HepG2 (cell line): ENCODE results near the gene IGHMBP2. TPM values are rescaled to one million over a fixed set of nuclear protein-coding genes. Genes with fewer than 3 reads are reported as not detected.

Experiments
- ATAC-seq: fragments of 200-7000 bp; cut with Tn5 transposase; 3 replicates; pipeline ENCODE4 v1.9.1; 2020; ENCODE audit warnings: mild to moderate bottlenecking, moderate library complexity
- BruUV-seq: library from RNA; stranded (reverse); fragments of 400-500 nt; replicated peaks from 2 replicates; lab custom pipeline; 2021; lab: Mats Ljungman, UMichigan
- CTCF ChIA-PET: fragments of 300-600 bp; formaldehyde crosslinking; extraction: SDS; loops from one replicate; lab custom pipeline; 2021; ENCODE audit warnings: low total read pairs, inconsistent platforms, low intra/inter-chr PET ratio; lab: Yijun Ruan, JAX
- POLR2A ChIA-PET: fragments of 350-600 bp; sonication (Branson Sonifier 250); formaldehyde crosslinking; loops from one replicate; lab custom pipeline; 2020; ENCODE audit warnings: antibody characterized with exemption, inconsistent platforms; lab: Yijun Ruan, JAX
- DNase-seq: peaks from one replicate; pipeline ENCODE4 v3.0.0-alpha.2; 2015; ENCODE audit warnings: low spot score
- FAIRE-seq: peaks from 3 replicates; lab custom pipeline; 2011; peaks lifted over from hg19 to GRCh38; lab: Jason Lieb, UNC
- H2AFZ ChIP-seq: one replicate; pipeline ENCODE4 v1.6.1; 2011; ENCODE audit warnings: low read length, inconsistent platforms
- H3K27ac ChIP-seq: fragments of 300-600 bp; 3 replicates; pipeline ENCODE4 v1.8.0; 2011; ENCODE audit warnings: mixed run types, mild to moderate bottlenecking, mixed read lengths, low read length, inconsistent platforms; ENCODE audit not compliant: insufficient read depth; ENCODE audit errors: extremely low read length
- H3K27me3 ChIP-seq, 2 experiments: fragments of 200-600 bp in 1 of 2; 2 replicates in 1 of 2; 3 replicates in 1 of 2; pipeline versions ENCODE4 v1.6.0 to v1.8.0; 2011; ENCODE audit warnings: low read length in 2 of 2, mild to moderate bottlenecking in 2 of 2, moderate library complexity in 2 of 2, inconsistent platforms in 1 of 2; ENCODE audit not compliant: insufficient read depth in 2 of 2, control insufficient read depth in 1 of 2
- H3K36me3 ChIP-seq, 2 experiments: fragments of 200-600 bp in 1 of 2; replicated peaks in 1 of 2; 2 replicates in 1 of 2; 3 replicates in 1 of 2; pipeline versions ENCODE4 v1.5.1 to v1.8.0; 2011; ENCODE audit warnings: low read length in 2 of 2, inconsistent platforms in 1 of 2; ENCODE audit not compliant: insufficient read depth in 2 of 2, control insufficient read depth in 1 of 2
- H3K4me1 ChIP-seq: 2 replicates; pipeline ENCODE4 v1.5.1; 2012; ENCODE audit warnings: low read length, inconsistent platforms; ENCODE audit not compliant: insufficient read depth
- H3K4me2 ChIP-seq: 2 replicates; pipeline ENCODE4 v1.6.0; 2011; ENCODE audit warnings: low read depth, low read length, inconsistent platforms
- H3K4me3 ChIP-seq, 3 experiments: fragments of 200-600 bp in 1 of 3; sonication (generic), shearing (Covaris generic) in 1 of 3; replicated peaks in 1 of 3; 2 replicates each; pipeline ENCODE4 v1.5.1; 2011 to 2016; ENCODE audit warnings: low read length in 3 of 3, inconsistent platforms in 2 of 3, low read depth in 2 of 3, mild to moderate bottlenecking in 2 of 3, control low read depth in 1 of 3, mixed read lengths in 1 of 3; ENCODE audit not compliant: insufficient read depth in 1 of 3
- H3K79me2 ChIP-seq: one replicate; pipeline ENCODE4 v1.6.1; 2011; ENCODE audit warnings: low read length, inconsistent platforms; ENCODE audit not compliant: insufficient read depth
- H3K9ac ChIP-seq: 2 replicates; pipeline ENCODE4 v1.6.0; 2011; ENCODE audit warnings: mild to moderate bottlenecking, low read depth, low read length, inconsistent platforms; ENCODE audit not compliant: insufficient read depth
- H3K9me3 ChIP-seq: 2 replicates; pipeline ENCODE4 v1.5.1; 2012; ENCODE audit warnings: mild to moderate bottlenecking, low read length
- H4K20me1 ChIP-seq: 2 replicates; pipeline ENCODE4 v1.6.0; 2011; ENCODE audit warnings: inconsistent platforms, mild to moderate bottlenecking, low read length, moderate library complexity; ENCODE audit not compliant: insufficient read depth
- BRD4 ChIP-seq: sonication (generic); formaldehyde crosslinking; IDR thresholded peaks from 2 replicates; pipeline ENCODE4 v1.4.0; 2020; ENCODE audit warnings: missing genetic modification reagents
- HMG20B ChIP-seq: conservative IDR thresholded peaks from 2 replicates; pipeline ENCODE4 v1.6.1; 2016; ENCODE audit warnings: missing genetic modification reagents, missing compliant biosample characterization
- KLF13 ChIP-seq: sonication (generic); formaldehyde crosslinking; IDR thresholded peaks from 2 replicates; pipeline ENCODE4 v1.4.0; 2020; ENCODE audit warnings: mild to moderate bottlenecking, missing genetic modification reagents
- MXI1 ChIP-seq: IDR thresholded peaks from 3 replicates; pipeline ENCODE4 v1.6.1; 2012; ENCODE audit warnings: low read depth, low read length, inconsistent platforms, borderline replicate concordance
- ZFX ChIP-seq: sonication (generic); formaldehyde crosslinking; IDR thresholded peaks from 2 replicates; pipeline ENCODE4 v1.4.0; 2020; ENCODE audit warnings: mild to moderate bottlenecking, low read depth, missing genetic modification reagents, moderate library complexity
- ZNF12 ChIP-seq: sonication (generic); formaldehyde crosslinking; IDR thresholded peaks from 2 replicates; pipeline ENCODE4 v1.5.0; 2020; ENCODE audit warnings: missing genetic modification reagents
- ZNF644 ChIP-seq: IDR thresholded peaks from 2 replicates; pipeline ENCODE4 v1.6.1; 2016; ENCODE audit warnings: low read depth
- WGBS: methylation state at CpG from one replicate; pipeline ENCODE4 v1.1.6; 2017; ENCODE audit warnings: low lambda C conversion rate; 5-methylcytosine and 5-hydroxymethylcytosine counted together
- in situ Hi-C: cut with HindIII; loops from 2 replicates; pipeline ENCODE4 v1.10.0; 2017; ENCODE audit warnings: low pct_unique_long_range_greater_than_20kb; ENCODE audit not compliant: extremely low pct_ligation_motif_present
- intact Hi-C: fragments of 100-400 bp; cut with micrococcal nuclease; formaldehyde crosslinking; loops from one replicate; pipeline ENCODE4 v1.10.0; 2022; ENCODE audit not compliant: unreplicated experiment
- polyA plus RNA-seq, 8 experiments: library from polyadenylated mRNA; depleted of rRNA in 3 of 8; stranded (reverse) in 7 of 8; unstranded in 1 of 8; fragments of >200 nt; fragmentation: Illumina TruSeq in 4 of 8; extraction: Trizol in 4 of 8; gene quantifications; 2 replicates each; pipeline versions ENCODE4 v1.2.1 to v1.2.3, GENCODE V29; 2011 to 2016; ENCODE audit warnings: low read depth in 4 of 8, missing spikeins in 1 of 8, mixed read lengths in 1 of 8; ENCODE audit not compliant: insufficient read depth in 1 of 8
- total RNA-seq, 5 experiments: library from RNA; depleted of rRNA; stranded (reverse); fragments of >200 nt; fragmentation: Illumina TruSeq; extraction: Trizol; gene quantifications; 2 replicates each; pipeline ENCODE4 v1.2.3, GENCODE V29; 2016; ENCODE audit warnings: low read depth in 1 of 5
- TF ChIP-seq, protein P1 (sequence below): sonication (generic); formaldehyde crosslinking; IDR thresholded peaks from 2 replicates; pipeline ENCODE4 v1.8.1; 2023; ENCODE audit warnings: mild to moderate bottlenecking, missing genetic modification reagents
- TF ChIP-seq, protein P2 (sequence below): sonication (generic); formaldehyde crosslinking; IDR thresholded peaks from 2 replicates; pipeline ENCODE4 v1.4.0; 2020; ENCODE audit warnings: missing genetic modification reagents
- TF ChIP-seq, protein P3 (sequence below): sonication (generic); formaldehyde crosslinking; IDR thresholded peaks from 2 replicates; pipeline ENCODE4 v1.5.0; 2020; ENCODE audit warnings: mild to moderate bottlenecking, missing genetic modification reagents
- TF ChIP-seq, protein P4 (sequence below): sonication (generic); formaldehyde crosslinking; conservative IDR thresholded peaks from 2 replicates; pipeline ENCODE4 v1.4.0; 2020; ENCODE audit warnings: missing genetic modification reagents

IGHMBP2 gene
- total and polyA plus RNA-seq, 2 of the 13 experiments (the other 11 are each of a cell fraction or from before 2014, with no cell fraction given), result 8.9 to 9.9 TPM

DNA sequence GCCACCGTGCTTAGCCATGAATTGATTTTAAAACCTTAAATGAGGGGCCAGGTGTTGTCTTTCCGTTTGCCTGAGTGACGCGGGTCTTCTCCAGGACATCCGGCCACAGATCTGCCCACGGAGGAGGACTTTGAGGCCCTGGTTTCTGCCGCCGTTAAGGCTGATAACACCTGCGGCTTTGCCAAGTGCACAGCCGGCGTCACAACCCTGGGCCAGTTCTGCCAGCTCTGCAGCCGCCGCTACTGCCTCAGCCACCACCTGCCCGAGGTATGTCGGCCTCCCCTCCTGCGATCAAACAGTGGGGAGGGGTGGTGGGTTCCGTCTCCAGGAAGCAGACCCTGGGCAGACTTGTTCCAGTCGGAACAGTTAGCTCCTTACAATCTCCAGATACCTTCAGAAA, 34.4 kb downstream of the IGHMBP2 start (continued):
- TF ChIP-seq ZNF12 (CRISPR knock-in tag) (no peak), BRD4 (CRISPR knock-in tag) (no peak)

DNA sequence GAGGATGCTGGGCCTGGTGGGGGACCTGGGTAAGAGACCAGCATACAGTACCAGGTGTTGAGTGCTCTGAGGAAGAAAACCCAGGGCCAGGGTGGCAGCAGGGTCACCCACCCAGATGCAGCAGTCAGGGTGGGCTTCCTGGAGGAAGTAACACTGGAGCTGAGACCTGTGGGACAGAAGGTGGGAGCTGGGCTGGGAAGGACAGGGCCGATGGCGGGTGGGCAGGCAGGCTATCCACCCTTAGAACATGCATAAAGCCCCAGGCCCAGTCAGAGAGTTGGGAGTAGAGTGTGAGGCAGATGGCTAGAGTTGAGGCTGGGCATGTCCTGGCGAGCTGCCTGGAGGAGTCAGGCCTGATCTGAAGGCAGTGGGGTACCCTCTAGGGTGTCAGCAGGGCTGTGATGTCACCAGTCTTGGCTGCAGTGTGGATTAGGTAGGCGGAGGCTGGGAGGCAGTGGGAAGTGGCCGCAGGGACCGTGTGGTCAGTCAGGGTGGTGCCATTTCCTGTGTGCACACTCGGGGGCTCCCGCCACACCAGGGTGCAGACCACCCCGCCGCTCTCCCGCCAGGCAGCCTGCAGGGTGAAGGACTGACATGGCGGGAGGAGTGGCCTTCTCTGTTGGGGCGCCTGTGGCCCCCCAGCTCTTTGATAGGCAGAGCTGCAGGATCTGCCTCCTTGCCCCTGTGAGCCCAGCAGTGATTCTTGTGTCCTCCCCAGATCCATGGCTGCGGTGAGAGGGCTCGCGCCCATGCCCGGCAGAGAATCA, 35.3 kb downstream of the IGHMBP2 start:
- no peak for FAIRE-seq
- intact Hi-C loops, result no loop called here
- TF ChIP-seq MXI1 (no peak), ZFX (no peak), KLF13 (CRISPR knock-in tag) (no peak), ZNF644 (CRISPR knock-in tag) (no peak), HMG20B (CRISPR knock-in tag) (no peak)
- TF ChIP-seq, protein P1, sequence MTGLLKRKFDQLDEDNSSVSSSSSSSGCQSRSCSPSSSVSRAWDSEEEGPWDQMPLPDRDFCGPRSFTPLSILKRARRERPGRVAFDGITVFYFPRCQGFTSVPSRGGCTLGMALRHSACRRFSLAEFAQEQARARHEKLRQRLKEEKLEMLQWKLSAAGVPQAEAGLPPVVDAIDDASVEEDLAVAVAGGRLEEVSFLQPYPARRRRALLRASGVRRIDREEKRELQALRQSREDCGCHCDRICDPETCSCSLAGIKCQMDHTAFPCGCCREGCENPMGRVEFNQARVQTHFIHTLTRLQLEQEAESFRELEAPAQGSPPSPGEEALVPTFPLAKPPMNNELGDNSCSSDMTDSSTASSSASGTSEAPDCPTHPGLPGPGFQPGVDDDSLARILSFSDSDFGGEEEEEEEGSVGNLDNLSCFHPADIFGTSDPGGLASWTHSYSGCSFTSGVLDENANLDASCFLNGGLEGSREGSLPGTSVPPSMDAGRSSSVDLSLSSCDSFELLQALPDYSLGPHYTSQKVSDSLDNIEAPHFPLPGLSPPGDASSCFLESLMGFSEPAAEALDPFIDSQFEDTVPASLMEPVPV (CRISPR knock-in tag), result no peak
- TF ChIP-seq, protein P2, sequence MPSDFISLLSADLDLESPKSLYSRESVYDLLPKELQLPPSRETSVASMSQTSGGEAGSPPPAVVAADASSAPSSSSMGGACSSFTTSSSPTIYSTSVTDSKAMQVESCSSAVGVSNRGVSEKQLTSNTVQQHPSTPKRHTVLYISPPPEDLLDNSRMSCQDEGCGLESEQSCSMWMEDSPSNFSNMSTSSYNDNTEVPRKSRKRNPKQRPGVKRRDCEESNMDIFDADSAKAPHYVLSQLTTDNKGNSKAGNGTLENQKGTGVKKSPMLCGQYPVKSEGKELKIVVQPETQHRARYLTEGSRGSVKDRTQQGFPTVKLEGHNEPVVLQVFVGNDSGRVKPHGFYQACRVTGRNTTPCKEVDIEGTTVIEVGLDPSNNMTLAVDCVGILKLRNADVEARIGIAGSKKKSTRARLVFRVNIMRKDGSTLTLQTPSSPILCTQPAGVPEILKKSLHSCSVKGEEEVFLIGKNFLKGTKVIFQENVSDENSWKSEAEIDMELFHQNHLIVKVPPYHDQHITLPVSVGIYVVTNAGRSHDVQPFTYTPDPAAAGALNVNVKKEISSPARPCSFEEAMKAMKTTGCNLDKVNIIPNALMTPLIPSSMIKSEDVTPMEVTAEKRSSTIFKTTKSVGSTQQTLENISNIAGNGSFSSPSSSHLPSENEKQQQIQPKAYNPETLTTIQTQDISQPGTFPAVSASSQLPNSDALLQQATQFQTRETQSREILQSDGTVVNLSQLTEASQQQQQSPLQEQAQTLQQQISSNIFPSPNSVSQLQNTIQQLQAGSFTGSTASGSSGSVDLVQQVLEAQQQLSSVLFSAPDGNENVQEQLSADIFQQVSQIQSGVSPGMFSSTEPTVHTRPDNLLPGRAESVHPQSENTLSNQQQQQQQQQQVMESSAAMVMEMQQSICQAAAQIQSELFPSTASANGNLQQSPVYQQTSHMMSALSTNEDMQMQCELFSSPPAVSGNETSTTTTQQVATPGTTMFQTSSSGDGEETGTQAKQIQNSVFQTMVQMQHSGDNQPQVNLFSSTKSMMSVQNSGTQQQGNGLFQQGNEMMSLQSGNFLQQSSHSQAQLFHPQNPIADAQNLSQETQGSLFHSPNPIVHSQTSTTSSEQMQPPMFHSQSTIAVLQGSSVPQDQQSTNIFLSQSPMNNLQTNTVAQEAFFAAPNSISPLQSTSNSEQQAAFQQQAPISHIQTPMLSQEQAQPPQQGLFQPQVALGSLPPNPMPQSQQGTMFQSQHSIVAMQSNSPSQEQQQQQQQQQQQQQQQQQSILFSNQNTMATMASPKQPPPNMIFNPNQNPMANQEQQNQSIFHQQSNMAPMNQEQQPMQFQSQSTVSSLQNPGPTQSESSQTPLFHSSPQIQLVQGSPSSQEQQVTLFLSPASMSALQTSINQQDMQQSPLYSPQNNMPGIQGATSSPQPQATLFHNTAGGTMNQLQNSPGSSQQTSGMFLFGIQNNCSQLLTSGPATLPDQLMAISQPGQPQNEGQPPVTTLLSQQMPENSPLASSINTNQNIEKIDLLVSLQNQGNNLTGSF (CRISPR knock-in tag), result no peak
- TF ChIP-seq, protein P3, sequence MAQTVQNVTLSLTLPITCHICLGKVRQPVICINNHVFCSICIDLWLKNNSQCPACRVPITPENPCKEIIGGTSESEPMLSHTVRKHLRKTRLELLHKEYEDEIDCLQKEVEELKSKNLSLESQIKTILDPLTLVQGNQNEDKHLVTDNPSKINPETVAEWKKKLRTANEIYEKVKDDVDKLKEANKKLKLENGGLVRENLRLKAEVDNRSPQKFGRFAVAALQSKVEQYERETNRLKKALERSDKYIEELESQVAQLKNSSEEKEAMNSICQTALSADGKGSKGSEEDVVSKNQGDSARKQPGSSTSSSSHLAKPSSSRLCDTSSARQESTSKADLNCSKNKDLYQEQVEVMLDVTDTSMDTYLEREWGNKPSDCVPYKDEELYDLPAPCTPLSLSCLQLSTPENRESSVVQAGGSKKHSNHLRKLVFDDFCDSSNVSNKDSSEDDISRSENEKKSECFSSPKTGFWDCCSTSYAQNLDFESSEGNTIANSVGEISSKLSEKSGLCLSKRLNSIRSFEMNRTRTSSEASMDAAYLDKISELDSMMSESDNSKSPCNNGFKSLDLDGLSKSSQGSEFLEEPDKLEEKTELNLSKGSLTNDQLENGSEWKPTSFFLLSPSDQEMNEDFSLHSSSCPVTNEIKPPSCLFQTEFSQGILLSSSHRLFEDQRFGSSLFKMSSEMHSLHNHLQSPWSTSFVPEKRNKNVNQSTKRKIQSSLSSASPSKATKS (CRISPR knock-in tag), result no peak
- TF ChIP-seq, protein P4, sequence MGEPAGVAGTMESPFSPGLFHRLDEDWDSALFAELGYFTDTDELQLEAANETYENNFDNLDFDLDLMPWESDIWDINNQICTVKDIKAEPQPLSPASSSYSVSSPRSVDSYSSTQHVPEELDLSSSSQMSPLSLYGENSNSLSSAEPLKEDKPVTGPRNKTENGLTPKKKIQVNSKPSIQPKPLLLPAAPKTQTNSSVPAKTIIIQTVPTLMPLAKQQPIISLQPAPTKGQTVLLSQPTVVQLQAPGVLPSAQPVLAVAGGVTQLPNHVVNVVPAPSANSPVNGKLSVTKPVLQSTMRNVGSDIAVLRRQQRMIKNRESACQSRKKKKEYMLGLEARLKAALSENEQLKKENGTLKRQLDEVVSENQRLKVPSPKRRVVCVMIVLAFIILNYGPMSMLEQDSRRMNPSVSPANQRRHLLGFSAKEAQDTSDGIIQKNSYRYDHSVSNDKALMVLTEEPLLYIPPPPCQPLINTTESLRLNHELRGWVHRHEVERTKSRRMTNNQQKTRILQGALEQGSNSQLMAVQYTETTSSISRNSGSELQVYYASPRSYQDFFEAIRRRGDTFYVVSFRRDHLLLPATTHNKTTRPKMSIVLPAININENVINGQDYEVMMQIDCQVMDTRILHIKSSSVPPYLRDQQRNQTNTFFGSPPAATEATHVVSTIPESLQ (CRISPR knock-in tag), result no peak

More for the DNA sequence above, 35.3 kb downstream of the IGHMBP2 start:
- WGBS, result 83% methylated on average over 6 of the region's 17 CpGs
- no peak overlapping the region for H3K4me2 ChIP-seq
- H3K79me2 ChIP-seq, result no peaks in the 10 kb centered on the region
- no peaks in the 10 kb centered on the region for H4K20me1 ChIP-seq
- no peak overlapping the region for H3K9ac ChIP-seq
- POLR2A ChIA-PET, result no interaction called here
- H3K4me1 ChIP-seq, result no peaks in the 10 kb centered on the region
- in situ Hi-C loops, result no loop called here
- H3K36me3 ChIP-seq, result peaks cover 19 to 37% of the 10 kb centered on the region in 2 experiments; a peak in 4 of 5 replicates
- no peak overlapping the region for H3K27ac ChIP-seq
- CTCF ChIA-PET, result no interaction called here
- H2AFZ ChIP-seq, result no peak overlapping the region
- no peak overlapping the region for H3K4me3 ChIP-seq
- H3K9me3 ChIP-seq, result no peaks in the 10 kb centered on the region
- ATAC-seq, result no peak
- DNase-seq, result no peak
- BruUV-seq, result no TSS peak
- H3K27me3 ChIP-seq, result no peaks in the 10 kb centered on the region; a peak in 1 of 5 replicates
